Measurements from ENCODE around the gene AFG3L2. TPM values are rescaled to one million over a fixed set of nuclear protein-coding genes. Genes with fewer than 3 reads are reported as not detected.

AFG3L2 gene
- total and polyA plus RNA-seq, 2 experiments from 2014 or later = 50.3 to 105 TPM

- TF ChIP-seq ZNF462 (CRISPR knock-in tag; IDR thresholded peaks at IDR 0.05) (no peak), CREB1 (CRISPR knock-in tag; IDR thresholded peaks at IDR 0.05; ENCODE audit: low read depth) (no peak)
Observed at GRCh38 chr18:12318857-12319256, 58.2 kb downstream of the AFG3L2 start (continued).

GRCh38 chr18:12318334-12318697 is 58.7 kb downstream of the AFG3L2 start:
- H2AFZ ChIP-seq = no peak overlapping the region
- no peaks in the 10 kb centered on the region for H3K9me2 ChIP-seq (ENCODE audit: insufficient read depth)
- Mint-ChIP-seq H3K4me1 (peaks cover 9% of the 10 kb centered on the region), H3K4me3 (no peak overlapping the region), H3K27me3 (ENCODE audit: insufficient read depth, low read depth, poor library complexity) (peaks cover 6% of the 10 kb centered on the region), H3K9me3 (no peaks in the 10 kb centered on the region), H3K36me3 (ENCODE audit: low read depth) (peaks cover 30% of the 10 kb centered on the region), H3K27ac (no peak overlapping the region)
- H3K36me3 ChIP-seq (ENCODE audit: insufficient read depth) = peaks cover 15% of the 10 kb centered on the region
- H3K4me1 ChIP-seq (ENCODE audit: insufficient read depth) = peaks cover 9% of the 10 kb centered on the region; the same call in 1 of the 2 replicates
- H3F3A ChIP-seq (replicated peaks; ENCODE audit: low read depth) = 0 out of 2 replicates have a peak, but pooled peaks cover 3% of the 10 kb centered on the region
- H3K79me2 ChIP-seq (replicated peaks; ENCODE audit: insufficient read depth) = peaks cover 55% of the 10 kb centered on the region
- H4K20me1 ChIP-seq (replicated peaks; ENCODE audit: insufficient read depth) = peaks cover 21% of the 10 kb centered on the region
- H3K27ac ChIP-seq (ENCODE audit: low read depth) = 0 out of 2 replicates have a peak overlapping the region, but pooled peaks have one; percentile 39
- H3K4me2 ChIP-seq = no peak overlapping the region
- ATAC-seq (peak; percentile 84), DNase-seq (ENCODE audit: low spot score) (no peak)
- H3K27me3 ChIP-seq (ENCODE audit: insufficient read depth) = no peaks in the 10 kb centered on the region
- H3K4me3 ChIP-seq = no peak overlapping the region
- TF ChIP-seq NANOG (IDR thresholded peaks at IDR 0.05; ENCODE audit: borderline replicate concordance) (no peak), ZNF331 (CRISPR knock-in tag; IDR thresholded peaks at IDR 0.05; ENCODE audit: low read depth) (no peak), CTCF (conservative IDR thresholded peaks at IDR 0.05; ENCODE audit: low read depth in 2 of 2) (no peak), EZH2 (IDR thresholded peaks at IDR 0.05; ENCODE audit: low read depth, unreplicated experiment) (no peak), POLR2AphosphoS5 (IDR thresholded peaks at IDR 0.05; ENCODE audit: low read depth) (no peak), ETS1 (IDR thresholded peaks at IDR 0.05) (no peak), ZNF114 (CRISPR knock-in tag; IDR thresholded peaks at IDR 0.05) (no peak)
